HG03159 (cell line): ENCODE measurements around the gene CYP4F2.
"Not testable (repeated sequence)": the region's sequence is repeated elsewhere in the genome, so short reads cannot be mapped to it uniquely, and the experiment has no call there.

Experiments used
- ATAC-seq: cut with Tn5 transposase; IDR thresholded peaks from one replicate; pipeline ENCODE4 v1.9.1; 2021; ENCODE audit warnings: mild to moderate bottlenecking, moderate library complexity; ENCODE audit not compliant: unreplicated experiment

CYP4F2 gene, protein sequence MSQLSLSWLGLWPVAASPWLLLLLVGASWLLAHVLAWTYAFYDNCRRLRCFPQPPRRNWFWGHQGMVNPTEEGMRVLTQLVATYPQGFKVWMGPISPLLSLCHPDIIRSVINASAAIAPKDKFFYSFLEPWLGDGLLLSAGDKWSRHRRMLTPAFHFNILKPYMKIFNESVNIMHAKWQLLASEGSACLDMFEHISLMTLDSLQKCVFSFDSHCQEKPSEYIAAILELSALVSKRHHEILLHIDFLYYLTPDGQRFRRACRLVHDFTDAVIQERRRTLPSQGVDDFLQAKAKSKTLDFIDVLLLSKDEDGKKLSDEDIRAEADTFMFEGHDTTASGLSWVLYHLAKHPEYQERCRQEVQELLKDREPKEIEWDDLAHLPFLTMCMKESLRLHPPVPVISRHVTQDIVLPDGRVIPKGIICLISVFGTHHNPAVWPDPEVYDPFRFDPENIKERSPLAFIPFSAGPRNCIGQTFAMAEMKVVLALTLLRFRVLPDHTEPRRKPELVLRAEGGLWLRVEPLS

DNA sequence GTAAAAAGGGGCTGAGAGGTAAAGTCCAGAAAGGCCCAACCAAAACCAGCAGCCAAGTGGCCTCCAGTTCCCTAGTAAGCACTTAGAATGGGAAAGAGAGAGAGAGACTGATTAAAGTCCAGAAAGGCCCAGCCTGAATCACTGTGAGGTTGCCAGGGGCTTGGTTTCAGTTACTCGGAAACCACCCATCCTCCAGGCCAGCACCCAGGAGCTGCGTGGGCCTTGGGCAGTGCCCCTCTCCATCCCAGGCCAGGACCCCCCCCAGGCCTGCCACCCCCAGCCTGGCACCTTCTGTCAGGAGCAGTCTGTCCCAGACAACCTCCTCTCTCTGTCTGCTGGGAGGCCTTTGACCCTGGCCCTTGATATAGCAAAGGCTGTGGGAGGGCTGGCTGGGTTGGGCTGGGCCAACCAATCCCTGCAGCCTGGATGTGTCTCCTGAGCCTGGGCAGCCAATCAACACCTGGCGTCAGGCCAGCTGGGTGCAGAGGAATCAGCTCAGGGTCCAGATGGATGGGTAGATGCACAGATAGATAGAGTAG lies at the start of gene CYP4F2:
Gene CYP4F2 (minus strand): TSS at position 337 of the 539 bp plus-strand sequence. CDS start 463 bp downstream, outside the sequence.
- ATAC-seq = no peak

DNA sequence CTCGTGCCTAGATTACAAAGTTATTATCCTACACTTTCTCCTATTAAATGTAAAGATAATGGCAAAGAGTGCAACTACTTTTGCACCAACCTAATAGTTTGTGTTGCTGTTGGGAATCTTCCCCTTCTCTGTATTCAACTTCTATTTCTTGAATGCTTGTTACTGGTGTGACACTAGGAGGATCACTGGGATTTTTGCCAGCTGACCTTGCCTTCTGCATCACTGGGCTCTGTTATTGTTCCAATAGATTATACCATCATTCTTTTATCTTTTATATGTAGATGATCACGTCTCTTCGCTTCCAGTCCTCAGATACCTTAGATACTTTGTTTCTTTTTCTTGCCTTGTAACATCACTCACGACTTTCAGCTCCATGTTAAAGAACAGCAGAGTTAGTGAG lies 47.4 kb upstream of the CYP4F2 start:
- ATAC-seq = no peak

DNA sequence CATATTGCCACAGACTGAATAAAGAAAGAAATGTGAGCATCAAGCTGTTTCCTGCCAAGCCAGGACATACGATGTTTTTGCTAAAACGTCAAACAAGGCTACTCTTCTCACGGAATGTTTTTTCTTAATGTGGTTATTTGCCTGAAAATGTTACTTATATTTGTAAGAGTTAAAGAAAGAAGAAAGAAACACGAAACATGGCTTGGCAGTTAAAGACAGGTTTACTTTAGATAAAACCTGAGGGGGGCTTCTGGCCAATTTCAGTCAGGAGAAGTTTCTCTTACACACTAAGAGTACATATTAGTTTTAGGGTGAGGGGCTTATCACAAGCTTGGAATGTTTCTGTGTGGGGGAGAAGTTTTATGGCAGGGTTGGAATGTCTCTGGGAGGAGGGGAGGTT lies 46.5 kb upstream of the CYP4F2 start:
- no peak for ATAC-seq

DNA sequence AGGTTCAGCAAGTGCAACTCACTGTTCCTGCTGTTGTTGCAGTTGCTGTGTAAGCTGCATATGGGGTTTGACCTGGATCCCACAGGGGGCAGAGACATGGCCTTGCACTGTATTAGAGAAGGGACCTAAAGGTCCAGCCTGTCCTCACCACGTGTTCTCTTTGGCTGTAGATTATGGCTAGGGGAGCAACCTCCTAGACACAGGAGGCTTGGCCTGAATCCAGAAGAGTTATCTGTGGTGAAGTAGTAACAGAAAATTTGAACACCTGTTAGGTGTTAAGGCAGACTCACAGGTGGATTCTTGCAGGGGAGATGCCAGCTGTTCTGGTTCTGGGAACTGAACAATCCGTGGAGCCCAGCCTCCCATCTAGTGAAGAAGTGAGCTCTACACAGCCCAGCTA lies 39.9 kb upstream of the CYP4F2 start:
- no peak for ATAC-seq

DNA sequence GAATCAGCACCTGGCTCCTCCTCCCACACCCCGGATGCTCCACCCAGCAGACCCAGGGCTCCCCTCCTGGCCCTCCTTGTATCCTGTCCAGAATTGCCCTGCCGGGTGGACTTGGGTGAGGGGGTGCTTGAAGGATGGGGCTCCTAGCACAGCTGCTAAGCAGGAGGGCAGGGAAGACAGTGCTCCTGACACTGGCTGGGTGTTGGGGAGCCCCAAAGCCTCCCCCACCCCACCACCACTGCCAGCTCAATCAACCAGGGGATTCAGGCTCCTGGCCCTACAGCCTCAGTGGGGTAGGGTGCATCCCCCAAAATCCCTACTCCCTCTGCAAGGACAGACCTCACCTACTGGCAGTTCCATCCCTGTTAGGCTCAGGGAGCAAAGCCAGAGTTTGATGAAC lies 39.1 kb upstream of the CYP4F2 start:
- ATAC-seq = no peak

DNA sequence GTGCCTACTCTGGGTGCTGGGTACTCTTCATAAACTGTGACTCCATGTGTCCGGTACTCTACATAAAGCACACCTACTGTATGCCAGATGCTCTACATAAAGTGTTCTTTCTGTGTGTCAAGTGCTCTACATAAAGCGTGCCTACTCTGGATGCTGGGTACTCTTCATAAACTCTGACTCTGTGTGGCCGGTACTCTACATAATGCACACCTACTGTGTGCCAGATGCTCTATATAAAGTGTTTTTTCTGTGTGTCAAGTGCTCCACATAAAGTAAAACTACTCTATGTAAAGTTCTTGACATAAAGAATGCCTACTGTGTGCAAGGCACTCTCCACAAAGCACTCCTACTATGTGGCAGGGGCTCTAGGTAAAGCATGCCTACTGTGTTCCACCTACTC lies 38.3 kb upstream of the CYP4F2 start:
- no peak for ATAC-seq

DNA sequence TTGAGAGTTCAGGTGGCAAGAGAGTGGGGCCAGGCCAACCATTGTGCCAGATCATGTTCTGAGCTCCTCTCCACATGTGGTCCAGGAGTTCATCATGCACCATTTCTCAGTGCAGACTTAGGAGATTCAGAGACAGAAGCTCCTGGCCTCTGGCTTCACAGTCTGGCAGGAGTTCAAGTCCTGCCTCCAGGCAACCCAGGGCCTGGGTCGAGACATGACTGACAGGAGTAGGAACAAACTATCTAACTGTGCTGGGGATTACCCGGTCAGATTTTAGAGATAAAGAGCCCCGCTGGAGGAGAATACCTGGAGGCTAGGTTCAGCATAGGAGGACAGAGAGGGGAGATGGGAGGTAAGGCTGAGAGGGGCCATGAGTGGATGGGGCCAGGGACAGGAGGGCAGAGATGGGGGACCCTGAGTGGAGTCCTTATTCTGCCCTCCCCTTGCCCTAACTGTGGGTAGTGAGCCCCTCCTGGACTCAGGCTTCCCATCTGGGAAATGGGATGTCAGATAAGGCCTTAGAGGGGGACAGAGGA lies 37.4 kb upstream of the CYP4F2 start:
- no peak for ATAC-seq

DNA sequence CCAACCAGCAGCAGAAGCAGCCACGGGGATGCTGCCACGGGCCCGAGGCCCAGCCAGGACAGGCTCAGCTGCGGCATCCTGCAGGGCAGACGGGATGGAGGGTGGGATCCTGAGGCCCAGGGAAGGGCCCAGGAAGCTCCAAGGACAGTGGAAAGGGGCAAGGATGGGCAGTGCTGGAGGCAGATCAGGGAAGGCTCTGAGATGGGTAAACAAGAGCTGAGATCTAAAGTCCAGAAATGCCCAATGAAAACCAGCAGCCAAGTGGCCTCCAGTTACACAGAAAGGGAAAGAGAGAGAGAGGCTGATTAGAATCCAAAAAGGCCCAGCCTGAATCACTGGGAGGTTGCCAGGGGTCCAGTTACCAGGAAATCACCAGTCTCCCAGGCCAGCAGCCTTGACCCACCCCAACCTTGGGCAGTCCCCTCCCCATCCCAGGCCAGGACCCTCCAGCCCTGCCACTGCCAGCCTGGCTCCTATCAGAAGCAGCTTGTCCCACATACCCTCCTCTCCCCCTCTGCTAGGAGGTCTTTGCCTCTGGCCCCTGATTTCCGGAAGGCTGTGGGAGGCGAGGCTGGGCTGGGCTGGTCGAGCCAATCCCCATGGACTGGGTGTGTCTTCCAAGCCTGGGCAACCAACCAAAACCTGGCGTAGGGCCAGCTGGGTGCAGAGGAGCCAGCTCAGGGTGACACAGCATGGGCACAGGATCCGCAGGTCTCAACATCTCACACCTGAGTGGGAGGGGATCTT lies 36.6 kb upstream of the CYP4F2 start, which contains the start of gene CYP4F11:
Gene CYP4F11 (minus strand): TSS at position 198 of the 747 bp plus-strand sequence. CDS start 121 bp downstream, at position 77.
- no peak for ATAC-seq

DNA sequence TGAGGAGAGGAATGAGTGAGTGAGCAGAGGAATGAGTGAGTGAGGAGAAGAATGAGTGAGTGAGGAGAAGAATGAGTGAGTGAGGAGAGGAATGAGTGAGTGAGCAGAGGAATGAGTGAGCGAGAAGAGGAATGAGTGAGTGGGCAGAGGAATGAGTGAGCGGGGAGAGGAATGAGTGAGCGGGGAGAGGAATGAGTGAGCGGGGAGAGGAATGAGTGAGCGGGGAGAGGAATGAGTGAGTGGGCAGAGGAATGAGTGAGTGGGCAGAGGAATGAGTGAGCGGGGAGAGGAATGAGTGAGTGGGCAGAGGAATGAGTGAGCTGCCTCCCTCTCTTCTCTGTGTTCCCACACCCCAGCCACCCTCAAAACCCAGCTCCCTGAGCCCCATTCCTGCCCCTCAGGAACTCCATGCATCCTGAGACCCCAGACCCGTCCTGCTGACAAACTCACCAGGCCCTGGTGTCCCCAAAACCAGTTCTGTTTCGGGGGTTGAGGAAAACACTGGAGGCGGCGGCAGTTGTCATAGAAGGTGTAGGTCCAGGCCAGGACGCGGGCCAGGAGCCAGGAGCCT lies 36.0 kb upstream of the CYP4F2 start:
- not testable (repeated sequence) for ATAC-seq

DNA sequence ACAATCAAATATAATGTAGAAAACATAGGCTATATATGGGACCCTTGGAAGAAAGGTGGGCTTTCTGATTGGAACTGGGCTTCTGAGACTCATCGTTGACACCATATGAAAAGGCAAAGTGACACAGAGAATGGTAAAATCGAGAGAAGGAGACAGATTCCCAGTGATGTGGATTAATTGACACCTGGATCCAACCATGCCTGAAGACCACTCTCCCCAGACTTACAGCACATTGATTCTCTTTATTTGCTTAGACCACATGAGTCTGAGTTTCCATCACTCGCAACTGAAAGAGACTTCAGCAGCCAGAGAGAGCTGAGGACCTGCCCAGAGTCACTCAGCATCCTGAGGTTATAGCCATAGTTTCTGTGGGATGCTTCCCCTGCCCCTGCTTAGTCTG lies 30.4 kb upstream of the CYP4F2 start:
- no peak for ATAC-seq

DNA sequence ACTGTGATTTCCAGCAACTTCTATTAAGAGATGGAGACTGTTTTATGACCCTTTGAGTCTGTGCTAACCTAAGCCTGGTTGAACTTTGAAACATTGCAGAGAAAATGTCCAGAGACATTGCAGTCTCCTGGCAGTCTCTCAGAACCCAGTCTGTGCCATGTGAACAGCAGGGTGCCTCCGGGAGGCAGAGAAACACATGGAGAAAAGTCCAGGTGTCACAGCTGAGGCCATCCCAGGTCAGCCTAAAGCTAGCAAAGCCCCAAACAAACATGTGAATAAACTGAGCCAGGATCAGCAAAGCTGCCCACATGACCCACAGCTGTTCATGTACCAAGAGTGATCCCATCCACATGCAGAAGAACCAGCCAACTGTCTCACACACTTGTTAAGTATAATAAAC lies 28.6 kb upstream of the CYP4F2 start:
- no peak for ATAC-seq

DNA sequence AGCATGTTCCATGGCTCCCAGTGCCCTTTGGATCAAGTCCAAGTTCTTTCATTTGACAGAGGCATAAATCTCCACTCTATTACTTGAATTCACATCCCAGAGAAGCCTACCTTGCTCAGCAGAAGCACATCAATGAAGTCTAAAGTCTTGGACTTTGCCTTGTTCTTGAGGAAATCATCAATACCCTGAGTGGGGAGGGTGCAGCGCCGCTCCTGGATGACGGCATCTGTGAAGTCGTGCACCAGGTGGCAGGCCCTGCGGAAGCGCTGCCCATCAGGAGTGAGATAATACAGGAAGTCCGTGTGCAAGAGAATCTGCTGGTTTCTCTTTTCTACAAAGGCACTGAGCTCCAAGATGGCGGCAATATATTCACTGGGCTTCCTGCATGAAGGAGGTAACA lies 25.8 kb upstream of the CYP4F2 start:
- no peak for ATAC-seq

DNA sequence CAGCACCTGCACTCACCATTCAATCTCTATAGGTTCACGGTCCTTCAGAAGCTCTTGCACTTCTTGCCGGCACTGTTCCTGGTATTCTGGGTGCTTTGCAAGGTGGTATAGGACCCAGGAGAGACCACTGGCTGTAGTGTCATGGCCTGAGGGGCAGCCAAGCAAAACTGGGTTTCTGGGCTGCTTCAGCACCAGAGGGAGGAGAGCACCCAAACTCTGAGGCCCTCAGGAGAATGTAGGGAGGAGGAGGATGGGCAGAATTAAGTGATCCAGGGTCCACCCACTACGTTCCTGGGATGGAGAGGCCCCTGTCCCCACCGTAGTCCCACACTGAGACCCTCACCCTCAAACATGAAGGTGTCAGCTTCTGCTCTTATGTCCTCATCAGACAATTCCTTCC lies 24.1 kb upstream of the CYP4F2 start:
- ATAC-seq = no peak

DNA sequence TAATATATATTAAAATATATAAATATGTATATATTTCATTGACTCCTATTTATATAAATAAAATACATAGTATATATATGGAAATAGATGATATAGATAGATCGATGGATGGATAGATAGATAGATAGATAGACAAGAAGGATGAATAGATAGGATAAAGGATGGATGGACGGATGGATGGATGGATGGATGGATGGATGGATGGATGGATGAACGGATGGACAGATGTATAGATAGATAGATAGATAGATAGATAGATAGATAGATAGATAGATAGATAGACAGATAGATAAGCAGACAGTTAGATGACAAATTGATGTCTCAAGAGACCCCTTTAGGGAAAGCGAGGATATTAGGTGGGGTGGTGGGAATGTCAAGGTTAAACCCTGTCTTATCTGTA lies 21.4 kb upstream of the CYP4F2 start:
- no peak for ATAC-seq

DNA sequence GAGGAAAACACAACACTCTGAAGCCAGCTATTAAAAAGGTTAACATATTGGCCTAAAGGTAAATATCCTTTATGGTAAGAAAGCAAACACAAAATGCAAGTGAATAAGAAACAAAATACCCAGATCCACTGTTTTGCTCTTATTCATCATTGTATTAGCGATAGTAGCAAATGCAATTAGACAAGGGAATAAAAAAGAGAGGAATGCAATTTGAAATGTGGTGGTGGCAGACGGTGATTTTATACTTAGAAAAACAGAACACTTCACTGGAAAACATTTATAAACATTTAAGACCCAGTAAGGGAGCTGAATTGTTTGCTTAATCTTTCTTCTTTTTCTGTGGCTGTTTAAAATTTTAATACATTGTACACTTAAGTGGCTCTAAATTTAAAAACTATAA lies 17.2 kb upstream of the CYP4F2 start:
- no peak for ATAC-seq

DNA sequence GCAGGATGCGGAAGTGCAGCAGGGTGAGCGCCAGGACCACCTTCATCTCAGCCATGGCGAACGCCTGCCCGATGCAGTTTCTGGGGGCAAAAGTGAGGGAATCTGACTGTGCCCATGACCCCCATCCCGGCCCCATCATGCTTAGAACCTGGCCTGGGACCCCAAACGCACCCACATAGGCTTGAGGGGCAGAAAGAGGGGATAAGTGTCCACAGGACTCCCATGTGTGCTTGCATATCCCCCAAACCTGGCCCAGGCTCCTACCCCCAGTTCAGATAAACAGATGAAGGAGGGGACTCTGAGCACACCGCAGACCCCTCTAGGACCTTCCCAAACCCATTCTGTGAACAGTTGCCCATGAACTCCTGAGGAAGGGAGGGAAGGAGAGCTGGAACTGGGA lies 16.0 kb upstream of the CYP4F2 start:
- ATAC-seq = no peak

DNA sequence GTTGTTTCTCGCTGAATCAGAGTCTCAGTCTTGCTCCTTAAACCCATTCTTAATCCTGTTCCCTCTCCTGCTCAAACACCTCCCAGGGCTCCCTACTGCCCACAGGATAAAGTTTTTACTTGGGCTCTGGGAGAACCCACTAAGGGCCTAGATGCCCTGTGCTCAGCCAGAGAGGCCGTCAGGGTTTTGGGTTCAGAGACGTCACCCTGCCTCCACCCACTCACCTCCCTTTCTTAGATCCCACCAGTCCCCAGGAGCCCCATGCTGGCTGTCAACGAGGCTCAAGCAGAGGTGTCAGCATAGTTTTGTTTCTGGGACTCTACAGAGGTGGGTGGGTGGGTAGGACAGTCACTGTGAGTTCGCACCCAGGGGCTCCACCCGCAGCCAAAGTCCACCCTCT lies 15.5 kb upstream of the CYP4F2 start:
- ATAC-seq = no peak

DNA sequence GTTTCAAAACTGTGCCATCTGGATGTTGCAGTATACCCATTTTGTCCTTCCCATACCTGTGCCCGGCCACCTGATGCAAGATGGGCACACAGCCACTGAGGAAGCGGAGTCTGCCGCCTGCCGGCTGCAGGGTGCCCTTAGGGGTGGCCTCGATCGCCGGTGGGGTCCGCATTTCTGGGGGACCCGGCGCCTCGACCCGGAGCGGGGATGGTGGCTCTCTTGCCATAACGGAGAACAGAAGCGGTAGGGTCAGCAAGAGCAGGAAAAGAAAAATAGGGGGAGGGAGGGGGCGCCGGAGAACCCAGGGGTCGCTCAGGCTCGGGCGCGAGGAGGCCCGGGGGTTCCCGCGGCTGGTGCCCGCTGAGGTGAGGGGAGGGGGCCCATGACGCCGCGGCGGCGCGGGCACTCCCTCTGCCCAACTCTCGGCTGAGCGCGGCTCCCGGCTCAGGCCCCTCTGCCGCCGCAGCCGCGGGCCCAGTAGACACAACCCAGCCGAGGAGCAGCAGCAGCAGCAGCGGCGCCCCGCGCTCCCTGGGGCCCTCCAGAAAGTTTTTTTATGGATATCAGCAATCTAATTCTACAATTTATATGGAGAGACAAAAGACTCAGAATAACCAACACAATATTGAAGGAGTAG lies 13.8 kb upstream of the CYP4F2 start:
- no peak for ATAC-seq

DNA sequence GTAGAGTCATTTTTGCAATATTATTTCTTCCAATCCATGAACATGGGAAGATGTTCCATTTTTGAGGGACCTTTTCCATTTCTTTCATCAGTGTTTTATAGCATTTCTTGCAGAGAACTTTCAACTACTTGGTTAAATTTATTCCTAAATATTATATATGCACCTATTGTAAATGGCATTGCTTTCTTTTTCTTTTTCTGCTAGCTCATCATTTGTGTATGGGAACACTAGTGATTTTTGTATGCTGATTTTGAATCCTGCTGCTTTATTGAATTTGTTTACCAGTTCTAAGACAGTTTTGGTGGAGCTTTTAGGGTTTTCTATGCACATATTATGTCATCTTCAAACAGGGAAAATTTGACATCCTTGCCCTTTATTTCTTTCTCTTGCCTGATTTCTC lies 7.2 kb upstream of the CYP4F2 start:
- ATAC-seq = no peak

DNA sequence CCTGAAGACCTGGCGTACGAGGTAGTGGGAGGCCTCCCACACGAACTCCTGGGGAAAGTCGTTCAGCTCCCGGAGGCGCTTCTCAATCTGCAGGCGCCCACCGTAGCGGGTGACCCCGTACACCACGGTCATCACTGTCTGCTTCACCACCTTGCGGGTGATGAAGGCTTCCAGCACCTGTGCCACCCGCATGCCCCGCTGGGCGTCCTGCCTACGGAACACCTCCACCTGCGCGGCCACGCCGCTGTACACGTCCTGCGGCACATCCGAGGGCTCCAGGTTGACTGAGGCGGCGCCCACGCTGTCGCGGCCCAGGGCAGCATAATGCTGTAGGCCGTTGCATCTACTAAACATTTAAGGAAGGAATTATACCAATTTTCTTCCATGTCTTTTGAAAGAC lies 5.0 kb upstream of the CYP4F2 start:
- not testable (repeated sequence) for ATAC-seq

DNA sequence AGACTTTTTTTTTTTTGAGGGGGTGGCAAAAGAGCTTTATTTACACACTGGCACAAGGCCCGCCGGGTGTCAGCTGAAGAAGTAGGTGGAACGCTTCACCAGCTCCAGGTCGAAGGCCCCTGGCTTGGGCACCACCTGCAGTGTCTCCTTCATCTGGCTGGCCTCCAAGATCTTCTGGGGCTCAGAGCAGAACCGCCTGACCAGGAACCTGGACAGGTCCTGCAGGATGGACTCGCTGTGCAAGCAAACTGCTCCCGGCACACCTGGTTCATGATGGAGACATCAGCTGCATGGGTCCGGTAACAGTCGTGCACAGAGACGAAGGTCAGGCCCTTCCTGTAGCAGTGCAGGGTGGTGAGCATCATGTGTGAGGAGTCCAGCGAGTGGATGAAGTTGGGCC lies 4.4 kb upstream of the CYP4F2 start:
- ATAC-seq = no peak
